ENCODE data around the gene PDE1C.

Gene PDE1C

GRCh38 chr7:31939076-31939475 lies 131.1 kb downstream of the PDE1C start:
- no peak for DNase-seq (ENCODE audit: low read depth in 2 of 2)

DNA sequence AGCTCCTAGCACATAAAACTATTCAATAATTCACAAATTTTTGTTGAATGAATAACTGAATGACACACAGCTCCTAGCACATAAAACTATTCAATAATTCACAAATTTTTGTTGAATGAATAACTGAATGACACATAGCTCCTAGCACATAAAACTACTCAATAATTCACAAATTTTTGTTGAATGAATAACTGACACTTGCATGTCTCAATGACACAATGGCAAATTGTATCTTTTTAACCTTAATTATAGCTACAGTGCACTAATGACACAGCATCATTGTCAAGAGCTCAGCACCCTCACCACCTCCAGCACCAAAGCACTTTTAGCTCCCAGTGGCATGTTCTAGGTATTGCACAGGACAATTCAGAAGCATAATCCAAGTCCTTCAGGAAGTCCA lies 131.6 kb downstream of the PDE1C start:
- DNase-seq (ENCODE audit: low read depth in 2 of 2): no peak

- DNase-seq (ENCODE audit: low read depth in 2 of 2): no peak
Measured at GRCh38 chr7:31937982-31938381, 132.2 kb downstream of the PDE1C start.

DNA sequence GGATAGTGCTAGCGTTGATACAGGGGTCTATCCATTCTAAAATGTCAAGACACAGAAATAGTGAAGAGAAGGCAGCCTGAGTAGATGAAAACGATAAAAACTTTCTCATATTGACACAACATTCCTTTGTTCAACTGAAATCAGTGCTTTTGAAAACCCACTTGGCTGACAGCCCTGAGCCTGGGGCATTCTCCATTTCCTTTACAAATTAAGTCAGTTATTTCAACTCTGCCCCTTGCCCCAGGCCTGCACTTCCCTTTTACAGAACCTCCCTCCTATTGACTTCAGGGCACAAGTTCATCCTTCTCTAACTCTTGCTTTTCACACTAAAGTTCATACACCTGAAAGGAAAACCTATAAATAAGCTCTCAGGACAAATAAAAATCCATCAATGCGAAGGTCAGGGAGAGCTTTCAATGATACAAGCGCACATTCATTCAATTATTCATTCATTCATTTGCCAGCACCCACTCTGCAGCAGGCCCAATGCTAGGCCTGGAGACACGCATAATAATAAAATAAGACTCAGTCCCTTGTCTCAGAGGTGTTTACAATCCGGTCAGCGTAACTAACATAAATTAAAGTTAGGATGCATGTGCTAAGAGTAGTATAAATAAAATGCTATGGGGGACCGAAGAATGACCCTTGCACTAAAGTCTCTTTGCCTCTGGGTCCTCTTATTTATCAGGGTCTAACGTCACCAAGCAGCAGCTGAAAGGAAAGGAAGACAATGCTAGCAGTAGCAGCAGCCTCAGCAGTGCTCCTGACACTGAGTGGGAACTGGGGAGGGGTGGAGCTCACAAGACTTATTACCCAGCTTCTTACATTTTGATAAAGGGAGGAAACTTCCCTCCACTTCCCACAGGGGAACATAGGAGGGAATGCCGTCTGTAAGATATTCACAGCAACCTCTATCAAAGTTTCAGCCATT lies 134.8 kb downstream of the PDE1C start:
- no peak for DNase-seq (ENCODE audit: low read depth in 2 of 2)

DNA sequence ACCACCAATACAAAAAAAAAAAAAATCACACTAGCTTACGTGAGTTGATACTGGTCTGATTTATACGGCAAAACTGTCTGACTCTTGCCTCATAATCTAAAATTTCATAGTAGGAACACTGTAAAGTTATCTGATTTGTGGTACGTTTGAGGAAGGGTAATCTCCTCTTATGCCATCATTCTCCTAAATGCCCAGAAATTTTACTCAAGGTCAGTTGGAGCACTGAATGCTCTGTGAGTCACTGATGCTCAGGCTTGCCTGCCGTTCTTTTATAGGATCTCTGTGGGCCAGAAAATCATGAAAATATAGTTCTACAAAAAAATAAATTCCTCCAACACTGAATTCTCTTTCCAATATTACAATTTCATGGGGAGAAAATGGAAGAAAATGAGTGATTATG lies 135.7 kb downstream of the PDE1C start:
- DNase-seq (ENCODE audit: low read depth in 2 of 2): no peak

DNA sequence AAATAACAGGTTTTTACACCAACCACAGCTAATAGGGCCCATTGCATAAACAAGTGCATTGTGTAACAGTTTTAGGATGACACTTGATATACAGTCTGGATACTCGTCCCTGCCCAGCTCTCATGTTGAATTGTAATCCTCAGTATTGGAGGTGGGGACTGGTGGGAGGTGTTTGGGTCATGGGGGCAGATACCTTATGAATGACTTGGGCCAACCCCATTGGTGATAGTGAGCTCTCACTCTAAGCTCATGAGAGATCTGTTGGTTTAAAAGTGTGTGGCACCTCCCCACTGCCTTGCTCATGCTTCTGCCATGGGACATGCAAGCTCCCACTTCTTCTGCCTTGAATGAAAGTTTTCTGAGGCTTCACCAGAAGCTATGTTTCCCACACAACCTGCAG lies 136.7 kb downstream of the PDE1C start:
- DNase-seq (ENCODE audit: low read depth in 2 of 2): no peak

GRCh38 chr7:31926991-31927584 lies 143.1 kb downstream of the PDE1C start:
- DNase-seq (ENCODE audit: low read depth in 2 of 2): no peak

DNA sequence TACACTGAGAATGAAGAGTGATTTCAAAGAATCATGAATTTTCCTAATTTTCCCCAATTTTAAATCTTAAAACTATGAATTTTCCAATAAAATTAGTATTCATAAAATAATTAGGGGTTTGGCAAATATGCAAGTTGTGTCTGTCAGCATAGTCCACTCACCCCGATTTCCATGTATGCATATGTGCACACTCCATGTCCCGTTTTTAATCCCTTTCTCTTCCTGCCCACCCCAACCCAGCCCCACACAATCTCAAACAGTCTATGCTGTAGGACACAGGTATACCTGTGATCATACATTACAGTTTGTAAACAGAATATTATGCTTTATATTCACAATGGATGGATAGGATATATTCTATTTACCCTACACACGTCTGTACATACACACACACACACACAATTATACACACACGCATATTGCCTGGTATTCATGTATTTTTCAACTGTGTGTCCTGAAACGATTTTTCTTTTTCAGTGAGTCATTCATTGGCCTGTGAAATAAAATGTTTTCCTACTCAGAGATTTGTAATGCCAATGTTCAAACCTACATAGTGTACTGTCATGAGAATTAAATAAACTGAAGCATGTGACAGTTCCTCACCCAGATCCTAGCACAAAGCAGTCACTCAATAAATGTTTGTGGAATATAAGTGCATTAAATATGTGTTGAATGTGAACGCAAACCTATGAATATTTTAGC lies 144.3 kb downstream of the PDE1C start:
- DNase-seq (ENCODE audit: low read depth in 2 of 2): no peak

- DNase-seq (ENCODE audit: low read depth in 2 of 2): no peak
Measured at GRCh38 chr7:31924251-31924650, 146.0 kb downstream of the PDE1C start.

GRCh38 chr7:31922848-31923247 lies 147.4 kb downstream of the PDE1C start:
- no peak for DNase-seq (ENCODE audit: low read depth in 2 of 2)

GRCh38 chr7:31921047-31921446 lies 149.2 kb downstream of the PDE1C start:
- no peak for DNase-seq (ENCODE audit: low read depth in 2 of 2)

GRCh38 chr7:31919678-31920369 lies 150.4 kb downstream of the PDE1C start:
- no peak for DNase-seq (ENCODE audit: low read depth in 2 of 2)

DNA sequence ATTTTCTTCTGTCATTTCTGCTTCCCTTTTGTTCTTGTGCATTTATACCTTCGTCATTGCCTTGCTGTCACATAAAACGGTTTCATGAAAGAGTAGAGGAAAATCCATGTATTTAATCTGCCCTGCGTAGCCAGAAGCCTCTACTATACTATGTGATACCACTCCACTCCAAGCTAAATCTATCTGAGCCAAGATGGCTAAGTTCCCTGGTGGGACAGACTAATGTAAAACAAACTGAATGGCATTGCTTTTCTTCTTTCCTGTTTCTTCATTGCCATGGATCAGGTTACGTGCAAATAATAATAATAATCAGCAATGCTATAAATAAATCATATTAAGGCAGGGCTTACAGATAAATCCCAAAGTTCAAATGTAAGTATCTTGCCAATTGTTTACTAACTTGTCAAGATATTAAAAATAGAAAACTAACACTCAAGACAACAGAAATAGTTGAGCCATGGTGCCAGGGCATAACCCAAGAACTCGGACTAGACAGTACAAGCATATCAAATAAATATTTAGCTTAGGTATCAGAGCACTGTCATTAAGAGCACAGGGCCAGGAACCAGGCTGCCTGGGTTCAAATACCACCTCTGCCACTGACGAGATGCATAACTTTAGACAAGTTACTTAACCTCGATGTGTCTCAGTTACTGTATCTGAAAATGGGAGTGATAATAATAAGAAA lies 151.4 kb downstream of the PDE1C start:
- DNase-seq (ENCODE audit: low read depth in 2 of 2): no peak

DNA sequence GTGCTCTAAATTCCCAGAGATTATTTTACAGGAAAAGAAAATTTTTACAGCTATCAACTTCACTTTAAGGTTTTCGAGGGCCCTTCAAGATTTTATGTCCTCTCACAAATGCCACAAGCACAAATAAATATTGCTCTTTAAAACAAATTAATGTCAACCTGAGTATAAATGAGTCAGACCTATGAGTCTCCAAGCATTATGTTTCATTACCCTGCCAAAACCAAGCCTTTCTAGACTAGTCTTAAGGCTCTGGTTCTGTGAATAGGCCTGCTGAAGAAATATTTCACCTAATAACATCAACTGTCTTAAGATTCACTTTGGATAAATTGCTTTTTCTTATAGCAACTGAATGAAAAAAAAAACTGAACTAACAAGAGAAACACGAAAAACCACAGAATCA lies 153.0 kb downstream of the PDE1C start:
- no peak for DNase-seq (ENCODE audit: low read depth in 2 of 2)

- DNase-seq (ENCODE audit: low read depth in 2 of 2): no peak
Measured at GRCh38 chr7:31910191-31910590, 160.0 kb downstream of the PDE1C start.

DNA sequence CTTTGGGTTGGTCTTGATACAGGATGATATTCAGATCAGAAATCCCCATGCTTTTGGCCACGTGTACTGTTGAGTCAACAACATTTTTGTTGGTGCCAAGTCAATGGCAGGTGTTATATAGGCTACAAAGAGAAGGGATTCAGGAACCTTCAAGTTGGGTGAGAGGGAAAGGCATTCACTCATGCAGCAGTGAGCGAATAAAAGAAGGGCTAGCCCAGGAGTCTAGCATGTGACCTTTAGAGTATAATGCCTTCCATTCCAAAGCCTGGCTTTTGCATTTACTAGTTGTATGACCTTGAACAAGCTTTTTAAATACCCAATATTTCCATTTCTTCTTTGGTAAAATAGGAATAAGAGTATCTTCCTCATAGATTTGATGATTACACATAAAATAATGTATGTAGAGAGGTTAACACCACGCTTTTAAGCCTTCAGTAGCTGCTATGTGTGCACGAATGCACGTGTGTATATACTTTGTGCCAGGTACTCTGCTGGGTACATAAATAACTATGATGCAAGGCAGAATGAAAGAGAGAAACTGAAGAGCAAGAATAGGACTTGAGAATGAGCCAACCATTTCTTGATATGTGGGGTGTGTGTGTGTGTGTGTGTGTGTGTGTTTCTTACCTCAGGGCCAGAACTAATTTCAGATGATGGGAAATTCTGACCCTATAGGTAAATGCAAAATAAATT lies 163.6 kb downstream of the PDE1C start:
- no peak for DNase-seq (ENCODE audit: low read depth in 2 of 2)

DNA sequence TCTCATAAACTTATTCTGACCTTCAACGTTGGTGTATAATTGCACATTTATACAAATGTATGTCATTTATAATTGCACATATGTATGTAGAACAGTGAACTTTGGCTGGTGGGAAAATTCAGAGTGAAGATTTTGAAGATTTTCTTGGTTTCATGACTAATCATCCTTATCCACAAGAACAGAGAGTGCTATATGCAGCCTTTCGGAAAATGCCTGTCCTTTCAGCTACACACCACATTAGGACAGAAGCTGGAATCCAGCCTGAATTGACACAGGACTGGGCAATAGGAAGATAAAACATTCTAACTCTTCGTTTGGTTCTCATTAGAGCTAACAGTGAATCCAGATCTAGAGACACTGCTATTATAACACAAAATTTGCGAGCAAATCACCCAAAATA lies 166.2 kb downstream of the PDE1C start:
- DNase-seq (ENCODE audit: low read depth in 2 of 2): no peak

- no peak for DNase-seq (ENCODE audit: low read depth in 2 of 2)
Measured at GRCh38 chr7:31899356-31899927, 170.8 kb downstream of the PDE1C start.

DNA sequence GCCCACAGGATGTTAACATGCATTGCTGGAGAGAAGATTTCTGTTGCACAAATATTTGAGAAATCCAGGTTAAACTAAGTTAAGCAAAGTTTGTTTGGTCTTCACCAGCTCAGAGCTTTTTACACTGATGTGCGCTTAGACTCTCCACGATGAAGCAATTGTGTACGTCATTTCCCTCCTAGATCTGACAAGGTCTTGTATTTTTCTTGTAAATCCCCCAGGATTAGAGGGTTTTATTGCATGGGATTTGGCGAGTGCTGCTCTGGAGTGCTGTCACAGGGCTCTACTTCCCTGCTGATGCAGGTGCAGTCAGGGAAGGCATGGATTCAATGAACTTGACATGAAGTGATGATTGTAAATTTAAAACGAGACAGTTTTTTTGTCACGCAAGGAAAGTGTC lies 173.3 kb downstream of the PDE1C start:
- no peak for DNase-seq (ENCODE audit: low read depth in 2 of 2)

DNA sequence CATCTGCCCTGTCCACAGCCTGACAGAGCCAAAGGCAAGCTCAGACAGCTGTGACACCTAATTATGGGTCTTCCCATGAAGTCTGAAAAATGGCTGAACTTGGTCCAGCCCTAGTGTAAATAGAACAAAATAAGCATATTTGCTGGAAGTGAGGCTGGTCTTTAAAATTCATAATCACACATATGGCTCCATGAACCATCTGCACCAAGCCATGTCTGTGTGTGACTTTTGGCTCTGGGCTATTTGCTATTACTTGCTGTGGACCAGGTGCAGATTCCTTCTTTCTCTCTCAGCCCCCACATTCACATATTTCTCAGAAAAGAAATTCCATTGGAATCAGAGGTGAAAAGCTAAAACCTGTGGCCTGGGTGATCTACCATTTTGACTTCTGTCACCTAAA lies 175.9 kb downstream of the PDE1C start:
- DNase-seq (ENCODE audit: low read depth in 2 of 2): no peak

DNA sequence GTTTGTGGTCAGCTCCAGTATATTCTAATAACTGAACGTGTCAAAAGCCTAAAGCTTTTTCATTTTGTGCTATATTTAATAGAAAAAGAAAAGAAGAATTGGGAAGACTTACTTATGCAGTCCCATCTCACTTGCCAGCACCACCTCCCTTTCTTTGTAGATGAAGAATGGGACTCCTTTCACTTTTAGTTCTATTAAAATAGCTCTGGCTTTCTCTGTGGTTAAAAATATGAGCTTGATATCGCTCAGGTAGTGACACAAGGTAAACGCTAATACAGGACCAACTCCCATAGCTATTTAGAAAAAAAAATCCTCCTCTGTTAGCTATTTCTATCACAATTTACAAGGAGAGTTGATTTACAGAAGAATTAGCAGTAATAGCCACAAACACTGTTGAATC lies 176.8 kb downstream of the PDE1C start:
- no peak for DNase-seq (ENCODE audit: low read depth in 2 of 2)
